T-helper 1 cell treated with Interleukin-12 subunit alpha and Interleukin-12 subunit beta and Interleukin-4 antibody, amounts not matched to agents 30 μg/mL and 1 μg/mL, for 36 hours (primary cell): Measurements from ENCODE around the gene LRATD1.
"Not testable (repeated sequence)": the region's sequence is repeated elsewhere in the genome, so short reads cannot be mapped to it uniquely, and the experiment has no call there.

Source experiments
- H3K27ac Mint-ChIP-seq: one replicate; pipeline ENCODE4 v1.8.0; 2021; ENCODE audit warnings: mild to moderate bottlenecking, mixed read lengths
- H3K27me3 Mint-ChIP-seq: one replicate; pipeline ENCODE4 v1.8.0; 2021; ENCODE audit warnings: low read depth, mixed read lengths
- H3K36me3 Mint-ChIP-seq: one replicate; pipeline ENCODE4 v1.8.0; 2021; ENCODE audit warnings: low read depth, mixed read lengths
- H3K4me1 Mint-ChIP-seq: one replicate; pipeline ENCODE4 v1.8.0; 2021; ENCODE audit warnings: low read depth, mixed read lengths
- H3K4me3 Mint-ChIP-seq: one replicate; pipeline ENCODE4 v1.8.0; 2021; ENCODE audit warnings: mild to moderate bottlenecking, moderate library complexity, mixed read lengths
- H3K9me3 Mint-ChIP-seq: one replicate; pipeline ENCODE4 v1.8.0; 2021; ENCODE audit warnings: mixed read lengths

LRATD1 gene

DNA sequence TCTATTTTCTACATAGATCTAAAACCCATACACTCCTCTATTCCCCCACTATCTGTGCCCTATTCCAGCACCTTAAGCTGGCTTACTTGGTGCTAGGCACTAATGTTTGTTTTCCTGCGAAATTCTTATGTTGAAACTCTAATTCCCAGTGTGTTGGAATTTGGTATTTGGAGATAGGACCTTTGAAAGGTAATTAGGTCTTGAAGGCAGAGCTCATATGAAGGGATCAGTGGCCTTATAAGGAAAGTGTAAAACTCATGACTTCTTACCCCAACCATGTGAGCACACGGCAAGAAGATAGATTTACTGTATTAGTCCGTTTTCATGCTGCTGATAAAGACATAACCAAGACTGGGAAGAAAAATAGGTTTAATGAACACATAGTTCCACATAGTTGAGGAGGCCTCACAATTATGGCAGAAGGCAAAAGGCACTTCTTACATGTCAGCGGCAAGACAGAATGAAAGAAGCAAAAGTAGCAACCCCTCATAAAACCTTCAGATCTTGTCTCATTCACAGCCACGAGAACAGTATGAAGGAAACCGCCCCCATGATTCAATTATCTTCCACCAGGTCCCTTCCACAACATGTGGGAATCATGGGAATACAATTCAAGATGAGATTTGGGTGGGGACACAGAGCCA is 10.5 kb upstream of the LRATD1 start:
- H3K4me1 Mint-ChIP-seq: no peaks in the 10 kb centered on the region
- H3K27ac Mint-ChIP-seq: no peak overlapping the region
- H3K4me3 Mint-ChIP-seq: no peak overlapping the region
- H3K27me3 Mint-ChIP-seq: no peaks in the 10 kb centered on the region
- no peaks in the 10 kb centered on the region for H3K36me3 Mint-ChIP-seq
- H3K9me3 Mint-ChIP-seq: no peaks in the 10 kb centered on the region

DNA sequence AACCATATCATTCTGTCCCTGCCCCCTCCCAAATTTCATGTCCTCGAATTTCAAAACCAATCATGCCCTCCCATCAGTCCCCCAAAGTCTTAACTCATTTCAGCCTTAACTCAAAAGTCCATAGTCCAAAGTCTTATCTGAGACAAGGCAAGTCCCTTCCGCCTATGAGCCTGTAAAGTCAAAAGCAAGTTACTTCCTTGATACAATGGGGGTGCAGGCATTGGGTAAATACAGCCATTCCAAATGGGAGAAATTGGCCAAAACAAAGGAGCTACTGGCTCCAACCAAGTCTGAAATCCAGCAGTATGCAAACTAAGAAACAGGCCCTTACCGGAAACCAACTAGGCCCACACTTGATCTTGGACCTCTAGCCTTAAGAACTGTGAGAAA is 10.0 kb upstream of the LRATD1 start:
- H3K27ac Mint-ChIP-seq: not testable (repeated sequence)

DNA sequence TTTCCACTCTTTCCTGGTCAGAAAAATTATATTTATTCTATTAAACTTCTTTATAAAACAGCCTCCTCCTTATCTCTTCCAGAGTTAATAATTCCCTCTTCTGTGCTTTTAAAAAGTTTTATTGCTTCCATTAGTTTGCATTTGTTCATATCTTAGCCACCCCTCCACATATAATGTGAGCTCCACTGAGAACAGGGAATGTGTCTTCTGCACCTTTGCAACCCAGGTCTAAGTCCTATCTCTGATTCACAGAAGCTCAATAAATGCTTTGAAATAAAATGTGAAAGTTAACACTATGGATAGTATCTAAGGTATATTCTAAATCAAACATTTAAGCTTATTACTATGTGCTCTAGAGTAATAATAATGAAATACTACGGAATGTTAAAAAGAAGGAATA is 9.3 kb upstream of the LRATD1 start:
- H3K4me1 Mint-ChIP-seq: no peaks in the 10 kb centered on the region
- H3K36me3 Mint-ChIP-seq: no peaks in the 10 kb centered on the region
- no peaks in the 10 kb centered on the region for H3K27me3 Mint-ChIP-seq
- H3K4me3 Mint-ChIP-seq: no peak overlapping the region
- no peak overlapping the region for H3K27ac Mint-ChIP-seq
- no peaks in the 10 kb centered on the region for H3K9me3 Mint-ChIP-seq

More for the DNA sequence above, 10.0 kb upstream of the LRATD1 start:
- not testable (repeated sequence) for H3K4me3 Mint-ChIP-seq, H3K27me3 Mint-ChIP-seq, H3K4me1 Mint-ChIP-seq, H3K36me3 Mint-ChIP-seq, H3K9me3 Mint-ChIP-seq

DNA sequence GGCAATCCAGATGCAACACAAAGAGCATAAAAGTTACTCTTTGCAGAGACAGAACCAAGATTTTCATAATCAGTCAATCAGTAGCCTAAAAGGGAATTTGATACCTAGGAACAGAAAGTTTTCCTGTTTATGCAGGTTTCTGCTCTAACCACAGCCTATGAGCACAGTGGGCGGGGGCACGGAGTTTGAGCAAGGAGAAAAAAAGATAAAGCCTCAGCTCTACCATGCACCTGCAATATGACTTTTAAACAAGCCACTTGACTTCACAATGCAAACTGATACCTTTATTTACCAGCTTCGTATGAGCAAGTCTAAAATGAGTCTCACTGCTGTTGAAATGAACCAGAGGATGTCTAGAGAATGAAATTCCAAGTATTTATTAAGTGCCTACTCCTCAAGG is 5.6 kb upstream of the LRATD1 start:
- no peak overlapping the region for H3K4me3 Mint-ChIP-seq

DNA sequence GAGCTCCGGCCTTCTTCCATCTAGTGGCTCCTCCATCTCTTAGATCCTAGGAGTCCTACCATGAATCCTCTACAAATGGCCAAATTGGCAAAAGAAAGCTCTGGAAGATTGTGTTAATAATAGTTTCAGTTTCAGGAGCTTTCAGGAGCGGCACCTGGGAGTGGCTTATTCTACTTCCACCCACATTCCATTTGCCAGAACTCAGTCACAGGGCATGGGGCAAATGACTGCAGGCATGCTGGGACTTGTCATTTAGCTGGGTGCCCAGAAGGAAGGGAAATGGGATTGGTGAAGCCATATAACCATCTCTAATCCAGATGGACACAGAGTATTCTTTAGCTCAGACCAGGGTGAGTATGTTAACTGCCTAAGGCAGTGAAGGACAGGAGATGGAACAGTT is 3.6 kb upstream of the LRATD1 start:
- H3K36me3 Mint-ChIP-seq: no peaks in the 10 kb centered on the region
- H3K4me3 Mint-ChIP-seq: no peak overlapping the region
- no peaks in the 10 kb centered on the region for H3K9me3 Mint-ChIP-seq
- no peaks in the 10 kb centered on the region for H3K4me1 Mint-ChIP-seq
- peaks cover 41% of the 10 kb centered on the region for H3K27me3 Mint-ChIP-seq
- H3K27ac Mint-ChIP-seq: no peak overlapping the region

More for the DNA sequence above, 5.6 kb upstream of the LRATD1 start:
- H3K27me3 Mint-ChIP-seq: peaks cover 27% of the 10 kb centered on the region
- H3K9me3 Mint-ChIP-seq: no peaks in the 10 kb centered on the region
- no peaks in the 10 kb centered on the region for H3K4me1 Mint-ChIP-seq
- H3K36me3 Mint-ChIP-seq: no peaks in the 10 kb centered on the region
- no peak overlapping the region for H3K27ac Mint-ChIP-seq

DNA sequence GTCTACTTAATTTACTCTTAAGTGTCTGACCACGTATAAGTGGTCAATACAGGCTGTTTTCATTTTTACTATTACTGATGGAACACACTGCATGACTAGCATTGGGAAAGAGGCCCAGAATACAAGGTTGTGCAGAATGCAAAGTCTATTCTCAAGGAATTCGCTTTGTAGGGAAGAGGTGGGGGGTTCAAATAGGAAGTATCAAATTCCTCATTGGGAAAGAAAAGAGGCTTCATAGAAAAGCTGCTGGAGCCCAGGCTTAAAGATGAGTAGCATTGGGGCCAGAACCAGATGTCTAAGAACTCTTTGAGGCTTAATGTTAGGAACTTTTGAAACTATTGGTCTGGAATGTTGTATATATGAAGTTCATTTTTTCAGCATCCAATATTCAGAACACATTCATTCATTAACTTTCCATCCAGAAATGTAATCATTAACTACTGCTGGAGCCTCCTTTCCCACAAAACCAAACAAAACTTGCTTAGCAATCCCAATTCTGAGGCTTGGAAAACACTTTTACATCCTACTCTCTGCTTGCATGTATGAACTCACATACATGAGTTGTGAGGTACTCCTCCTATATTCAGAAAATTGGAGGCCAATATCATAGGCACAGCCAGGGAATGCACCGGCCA is 994 bp upstream of the LRATD1 start:
- no peaks in the 10 kb centered on the region for H3K36me3 Mint-ChIP-seq
- no peak overlapping the region for H3K4me3 Mint-ChIP-seq
- no peak overlapping the region for H3K27ac Mint-ChIP-seq
- H3K9me3 Mint-ChIP-seq: no peaks in the 10 kb centered on the region
- H3K4me1 Mint-ChIP-seq: no peaks in the 10 kb centered on the region
- H3K27me3 Mint-ChIP-seq: peaks cover 58% of the 10 kb centered on the region

DNA sequence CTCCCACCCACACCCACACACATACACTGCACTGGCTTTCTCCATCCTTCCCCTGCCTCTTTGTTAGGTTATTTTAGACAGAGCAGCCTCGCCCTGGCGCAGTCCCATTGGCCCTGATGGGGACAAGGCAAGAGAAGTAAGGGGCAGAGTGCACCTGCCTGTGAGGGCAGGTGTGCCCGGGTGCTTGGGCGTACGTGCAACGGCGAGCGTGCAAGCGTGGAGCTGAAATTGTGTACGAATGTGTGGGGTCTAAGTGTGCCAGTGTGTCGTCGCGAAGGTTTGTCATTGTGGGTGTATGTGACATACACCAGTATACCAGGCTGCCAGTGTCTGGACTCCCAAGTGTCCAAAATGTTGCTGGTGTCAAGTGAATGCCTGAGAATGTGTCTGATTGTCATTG is 544 bp downstream of the LRATD1 start:
- Mint-ChIP-seq H3K9me3 (no peaks in the 10 kb centered on the region), H3K4me1 (no peaks in the 10 kb centered on the region), H3K27me3 (peaks cover 67% of the 10 kb centered on the region), H3K36me3 (no peaks in the 10 kb centered on the region), H3K4me3 (no peak overlapping the region), H3K27ac (no peak overlapping the region)

DNA sequence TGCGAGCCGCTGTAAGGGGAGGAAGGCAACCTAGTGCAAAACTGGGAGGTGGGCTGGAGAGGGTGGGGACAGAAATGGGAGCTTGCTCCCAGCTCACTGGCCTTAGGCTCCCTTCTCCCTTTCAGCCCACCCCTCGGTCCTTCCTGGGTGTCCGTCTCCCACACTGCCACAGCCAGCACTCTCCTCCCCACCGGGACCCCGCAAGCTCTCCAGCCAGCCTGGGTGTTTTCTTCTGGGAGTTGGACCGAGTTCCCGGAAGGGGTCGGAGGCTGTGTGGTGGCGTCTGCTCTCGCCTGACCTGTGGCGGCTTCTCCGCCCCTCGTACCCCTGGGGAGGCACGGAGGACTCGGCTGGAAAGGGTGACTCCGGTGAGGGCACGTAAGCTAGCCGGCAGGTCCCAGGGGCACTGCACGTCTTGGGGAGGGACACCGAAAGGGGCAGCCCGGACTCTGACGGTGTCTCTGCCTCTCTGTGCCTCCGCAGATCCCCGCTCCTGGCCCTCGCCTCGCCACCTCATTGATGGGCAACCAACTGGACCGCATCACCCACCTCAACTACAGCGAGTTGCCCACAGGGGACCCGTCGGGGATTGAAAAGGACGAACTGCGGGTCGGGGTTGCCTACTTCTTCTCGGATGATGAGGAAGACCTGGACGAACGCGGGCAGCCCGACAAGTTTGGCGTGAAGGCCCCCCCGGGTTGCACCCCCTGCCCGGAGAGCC is 1.1 kb downstream of the LRATD1 start:
- Mint-ChIP-seq H3K27me3 (peaks cover 69% of the 10 kb centered on the region), H3K4me3 (no peak overlapping the region), H3K27ac (no peak overlapping the region), H3K9me3 (no peaks in the 10 kb centered on the region), H3K4me1 (no peaks in the 10 kb centered on the region), H3K36me3 (no peaks in the 10 kb centered on the region)

DNA sequence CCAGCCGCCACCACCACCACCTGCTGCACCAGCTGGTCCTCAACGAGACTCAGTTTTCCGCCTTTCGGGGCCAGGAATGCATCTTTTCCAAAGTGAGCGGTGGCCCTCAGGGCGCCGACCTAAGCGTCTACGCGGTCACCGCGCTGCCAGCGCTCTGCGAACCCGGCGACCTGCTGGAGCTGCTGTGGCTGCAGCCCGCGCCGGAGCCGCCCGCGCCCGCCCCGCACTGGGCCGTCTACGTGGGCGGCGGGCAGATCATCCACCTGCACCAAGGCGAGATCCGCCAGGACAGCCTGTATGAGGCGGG is 1.6 kb downstream of the LRATD1 start:
- no peaks in the 10 kb centered on the region for H3K36me3 Mint-ChIP-seq
- H3K4me3 Mint-ChIP-seq: no peak overlapping the region
- H3K4me1 Mint-ChIP-seq: no peaks in the 10 kb centered on the region
- no peak overlapping the region for H3K27ac Mint-ChIP-seq
- peaks cover 71% of the 10 kb centered on the region for H3K27me3 Mint-ChIP-seq
- H3K9me3 Mint-ChIP-seq: no peaks in the 10 kb centered on the region

DNA sequence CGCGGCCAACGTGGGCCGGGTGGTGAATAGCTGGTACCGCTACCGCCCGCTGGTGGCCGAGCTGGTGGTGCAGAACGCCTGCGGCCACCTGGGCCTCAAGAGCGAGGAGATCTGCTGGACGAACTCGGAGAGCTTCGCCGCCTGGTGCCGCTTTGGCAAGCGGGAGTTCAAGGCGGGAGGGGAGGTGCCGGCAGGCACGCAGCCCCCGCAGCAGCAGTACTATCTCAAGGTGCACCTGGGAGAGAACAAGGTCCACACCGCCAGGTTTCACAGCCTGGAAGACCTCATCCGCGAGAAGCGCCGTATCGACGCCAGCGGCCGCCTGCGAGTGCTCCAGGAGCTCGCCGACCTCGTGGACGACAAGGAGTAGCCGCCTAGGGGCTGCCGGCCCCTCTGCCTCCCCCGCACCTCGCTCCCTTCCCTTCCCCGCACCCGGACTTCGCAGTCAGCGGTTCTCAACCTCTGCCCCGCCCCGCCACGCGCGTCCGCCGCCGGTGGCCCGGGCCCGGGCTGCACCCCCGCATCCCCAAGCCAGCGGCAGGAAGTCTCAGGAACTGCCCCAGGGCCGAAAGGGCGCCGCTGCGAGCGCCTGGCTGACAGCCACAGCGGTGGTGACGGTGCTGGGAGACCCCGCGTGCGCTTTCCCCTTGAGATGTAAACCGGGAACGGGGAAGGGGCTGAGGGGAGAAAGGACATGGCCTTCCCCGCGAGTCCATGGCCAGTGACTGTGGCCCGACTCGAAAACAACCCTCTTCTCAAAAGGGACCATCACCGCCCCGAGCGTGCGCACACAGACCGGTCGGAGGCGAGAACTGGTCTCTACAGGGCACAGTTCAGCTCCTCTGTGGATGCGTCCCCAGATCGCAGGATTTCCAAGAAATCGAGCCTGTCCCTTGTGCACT is 2.2 kb downstream of the LRATD1 start:
- Mint-ChIP-seq H3K4me3 (no peak overlapping the region), H3K27me3 (peaks cover 67% of the 10 kb centered on the region), H3K9me3 (no peaks in the 10 kb centered on the region), H3K27ac (no peak overlapping the region), H3K4me1 (no peaks in the 10 kb centered on the region), H3K36me3 (no peaks in the 10 kb centered on the region)

DNA sequence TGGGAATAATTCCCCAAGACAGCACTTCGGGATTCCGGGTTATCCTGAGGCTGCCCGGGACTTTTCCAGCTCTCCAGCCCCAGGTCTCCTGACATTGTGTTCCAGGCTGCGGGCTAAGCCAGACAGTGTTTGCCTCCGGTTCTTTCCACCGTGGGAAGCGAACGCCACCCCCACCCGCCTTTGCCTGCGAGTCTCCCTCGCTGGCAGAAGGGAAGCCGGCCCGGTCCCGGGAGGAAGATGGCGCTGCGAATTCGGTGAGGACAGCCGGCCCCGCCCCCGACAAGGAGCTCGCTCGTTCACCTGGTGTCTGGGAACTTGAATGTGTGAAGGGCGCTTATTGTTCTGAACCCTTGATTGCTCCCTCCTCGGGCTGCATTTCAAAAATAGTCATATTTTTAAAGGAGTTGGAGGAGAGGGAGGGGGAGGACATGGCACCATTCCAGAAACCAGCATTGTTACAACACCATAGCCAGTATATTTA is 2.9 kb downstream of the LRATD1 start:
- H3K27me3 Mint-ChIP-seq: peaks cover 60% of the 10 kb centered on the region
- H3K4me1 Mint-ChIP-seq: no peaks in the 10 kb centered on the region
- no peaks in the 10 kb centered on the region for H3K36me3 Mint-ChIP-seq
- no peaks in the 10 kb centered on the region for H3K9me3 Mint-ChIP-seq
- no peak overlapping the region for H3K27ac Mint-ChIP-seq
- no peak overlapping the region for H3K4me3 Mint-ChIP-seq

DNA sequence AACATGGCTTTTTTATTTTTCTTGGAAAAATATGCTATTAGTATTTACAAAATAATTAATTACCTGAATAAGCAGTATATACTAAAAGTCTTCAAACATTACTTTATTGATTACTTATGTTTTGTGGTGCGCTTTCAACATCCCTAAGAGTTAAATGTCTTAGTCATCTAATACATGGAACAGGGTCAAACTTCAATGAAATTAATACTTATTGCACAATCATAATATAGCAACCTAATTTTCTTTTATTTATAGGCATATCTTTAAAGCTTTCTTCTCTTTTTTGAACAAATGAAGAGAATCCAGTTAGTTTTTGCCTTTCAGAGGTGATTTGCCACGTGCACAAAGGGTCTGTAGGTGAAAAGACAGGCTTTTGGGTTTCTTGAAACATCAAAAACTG is 6.0 kb downstream of the LRATD1 start:
- Mint-ChIP-seq H3K27ac (no peak overlapping the region), H3K9me3 (no peaks in the 10 kb centered on the region), H3K27me3 (peaks cover 38% of the 10 kb centered on the region), H3K4me1 (no peaks in the 10 kb centered on the region), H3K4me3 (no peak overlapping the region), H3K36me3 (no peaks in the 10 kb centered on the region)

DNA sequence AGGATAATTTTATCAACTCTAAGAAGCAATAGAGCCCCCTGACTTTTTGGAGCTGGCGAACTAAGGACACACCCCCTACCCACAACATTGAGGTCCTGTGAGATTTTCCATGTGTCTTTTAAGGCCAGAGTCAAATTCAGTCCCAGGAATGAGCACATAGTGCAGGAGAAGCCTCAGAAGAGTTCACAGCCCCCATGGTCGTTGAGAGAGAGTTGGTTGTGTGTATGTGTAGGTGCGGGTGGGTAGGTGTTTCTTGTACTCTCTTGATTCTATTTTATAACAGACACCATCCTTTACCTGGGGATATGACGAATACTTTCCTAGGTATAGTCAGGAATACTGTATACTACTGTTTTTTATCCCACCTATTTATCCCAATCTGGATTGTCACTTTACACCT is 8.6 kb downstream of the LRATD1 start:
- Mint-ChIP-seq H3K27me3 (peaks cover 25% of the 10 kb centered on the region), H3K4me1 (no peaks in the 10 kb centered on the region), H3K9me3 (no peaks in the 10 kb centered on the region), H3K36me3 (no peaks in the 10 kb centered on the region), H3K4me3 (no peak overlapping the region), H3K27ac (no peak overlapping the region)

DNA sequence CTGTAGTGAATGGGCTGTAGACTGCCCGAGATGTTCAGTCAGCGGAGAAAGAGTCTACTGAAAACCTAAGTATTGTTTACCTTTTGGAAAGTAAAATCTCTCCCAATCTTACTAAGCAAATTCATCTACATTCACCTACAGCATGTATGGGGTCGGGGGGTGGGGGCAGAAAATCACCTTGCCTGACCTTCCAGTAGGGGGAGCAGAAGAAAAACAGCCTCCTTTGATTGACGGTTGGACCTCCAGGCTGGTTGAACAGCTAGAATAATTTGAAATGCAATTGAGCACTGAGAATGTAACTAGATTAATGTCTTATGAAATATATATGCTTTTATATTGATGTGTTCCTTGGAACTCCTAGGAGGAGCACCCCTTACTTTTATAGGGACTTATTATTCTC is 10.0 kb downstream of the LRATD1 start:
- Mint-ChIP-seq H3K4me3 (no peak overlapping the region), H3K27me3 (peaks cover 13% of the 10 kb centered on the region), H3K27ac (no peak overlapping the region), H3K4me1 (no peaks in the 10 kb centered on the region), H3K36me3 (no peaks in the 10 kb centered on the region), H3K9me3 (no peaks in the 10 kb centered on the region)
